GM18519 (cell line): ENCODE results near the gene MLIP.

ENCODE experiments used
- ATAC-seq: cut with Tn5 transposase; IDR thresholded peaks from one replicate; pipeline ENCODE4 v1.9.1; 2021; ENCODE audit warnings: mild to moderate bottlenecking, moderate library complexity; ENCODE audit not compliant: unreplicated experiment, low FRiP score

Gene MLIP

GRCh38 chr6:54310377-54311152 lies 199.3 kb downstream of the MLIP start:
- no peak for ATAC-seq

DNA sequence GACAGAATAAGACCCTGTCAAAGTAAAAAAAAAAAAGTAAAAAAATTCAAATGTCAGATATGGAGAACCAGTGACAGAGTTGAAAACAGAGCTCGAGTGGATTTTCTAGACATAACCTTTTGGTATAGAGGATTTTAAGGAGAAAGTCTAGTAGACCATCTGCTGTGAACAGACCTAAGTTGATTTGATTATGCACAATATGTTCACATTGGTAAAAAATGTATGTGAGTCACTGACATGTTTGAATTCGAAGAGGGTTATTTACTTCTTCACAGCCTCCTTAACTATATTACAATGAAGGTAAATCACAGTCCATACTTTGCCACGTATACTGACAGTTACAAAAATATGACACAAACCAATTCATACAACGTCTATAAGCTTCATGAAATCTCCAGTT lies 204.4 kb downstream of the MLIP start:
- ATAC-seq: no peak
